ENCODE data around the gene CDK5.

Gene CDK5

DNA sequence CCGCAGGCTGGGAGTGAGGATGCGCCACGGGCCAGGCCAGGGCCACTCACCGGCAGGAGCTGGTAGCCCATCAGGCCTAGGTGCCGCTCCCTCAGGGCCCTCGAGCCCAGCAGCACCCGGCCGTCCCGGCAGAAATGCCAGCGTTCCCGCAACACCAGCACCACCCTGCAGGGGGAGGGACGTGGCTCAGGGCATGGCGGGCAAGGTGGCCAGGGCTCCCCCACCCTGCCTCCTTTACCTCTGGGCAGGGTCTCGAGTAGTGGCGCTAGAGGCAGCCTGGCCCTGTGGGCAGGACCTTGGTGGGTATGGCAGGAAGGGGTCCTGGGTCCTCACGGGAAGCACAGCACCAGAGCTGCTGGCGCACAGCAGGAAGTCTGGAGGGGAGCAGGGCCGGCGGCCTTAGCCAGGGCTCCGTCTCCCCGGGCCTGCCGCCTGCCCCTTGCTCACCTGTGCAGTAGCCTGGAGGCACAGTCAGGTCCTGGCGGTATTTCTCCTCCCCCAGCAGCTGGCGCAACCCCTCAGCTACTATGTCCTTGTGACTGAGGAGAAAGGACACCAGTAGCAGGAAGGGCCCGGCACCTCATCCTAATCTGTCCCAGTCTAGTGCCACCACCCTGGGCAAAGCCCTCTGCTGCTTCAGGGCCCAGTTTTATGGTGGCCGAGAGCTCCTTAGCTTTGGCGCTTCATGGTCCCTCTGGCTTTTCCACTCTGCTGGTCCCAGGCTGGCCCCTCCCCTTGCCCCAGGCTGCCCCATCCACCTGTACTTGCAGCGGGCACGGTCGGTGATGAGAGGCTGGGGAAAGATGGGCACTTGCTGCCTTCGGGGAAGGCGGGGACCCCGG, 19.4 kb upstream of the CDK5 start:
- H3K4me3 ChIP-seq (ENCODE audit: low read depth, low read length) = no peak overlapping the region
- TF ChIP-seq, protein P1, sequence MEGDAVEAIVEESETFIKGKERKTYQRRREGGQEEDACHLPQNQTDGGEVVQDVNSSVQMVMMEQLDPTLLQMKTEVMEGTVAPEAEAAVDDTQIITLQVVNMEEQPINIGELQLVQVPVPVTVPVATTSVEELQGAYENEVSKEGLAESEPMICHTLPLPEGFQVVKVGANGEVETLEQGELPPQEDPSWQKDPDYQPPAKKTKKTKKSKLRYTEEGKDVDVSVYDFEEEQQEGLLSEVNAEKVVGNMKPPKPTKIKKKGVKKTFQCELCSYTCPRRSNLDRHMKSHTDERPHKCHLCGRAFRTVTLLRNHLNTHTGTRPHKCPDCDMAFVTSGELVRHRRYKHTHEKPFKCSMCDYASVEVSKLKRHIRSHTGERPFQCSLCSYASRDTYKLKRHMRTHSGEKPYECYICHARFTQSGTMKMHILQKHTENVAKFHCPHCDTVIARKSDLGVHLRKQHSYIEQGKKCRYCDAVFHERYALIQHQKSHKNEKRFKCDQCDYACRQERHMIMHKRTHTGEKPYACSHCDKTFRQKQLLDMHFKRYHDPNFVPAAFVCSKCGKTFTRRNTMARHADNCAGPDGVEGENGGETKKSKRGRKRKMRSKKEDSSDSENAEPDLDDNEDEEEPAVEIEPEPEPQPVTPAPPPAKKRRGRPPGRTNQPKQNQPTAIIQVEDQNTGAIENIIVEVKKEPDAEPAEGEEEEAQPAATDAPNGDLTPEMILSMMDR (IDR thresholded peaks at IDR 0.05; ENCODE audit: borderline replicate concordance, insufficient read depth, low read depth, low read length) = no peak; the same call in 1 of the 2 replicates

DNA sequence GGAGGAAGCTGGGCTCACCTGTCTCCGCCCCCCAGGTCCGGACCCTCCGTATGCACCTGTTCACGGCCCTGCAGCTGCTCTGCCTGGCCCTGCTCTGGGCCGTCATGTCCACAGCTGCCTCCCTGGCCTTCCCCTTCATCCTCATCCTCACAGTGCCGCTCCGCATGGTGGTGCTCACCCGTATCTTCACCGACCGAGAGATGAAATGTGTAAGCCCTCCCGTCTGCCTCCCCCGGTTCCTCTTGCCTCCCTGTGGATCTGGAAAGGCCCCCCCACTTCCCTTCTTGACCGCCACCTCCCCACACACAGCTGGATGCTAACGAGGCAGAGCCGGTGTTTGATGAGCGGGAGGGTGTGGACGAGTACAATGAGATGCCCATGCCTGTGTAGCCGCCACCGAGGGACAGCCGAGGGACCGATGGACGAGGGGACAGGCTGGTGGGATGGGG, 18.3 kb upstream of the CDK5 start:
- TF ChIP-seq, protein P1 (IDR thresholded peaks at IDR 0.05; ENCODE audit: borderline replicate concordance, insufficient read depth, low read depth, low read length) = no peak
- no peak overlapping the region for H3K4me3 ChIP-seq (ENCODE audit: low read depth, low read length)

DNA sequence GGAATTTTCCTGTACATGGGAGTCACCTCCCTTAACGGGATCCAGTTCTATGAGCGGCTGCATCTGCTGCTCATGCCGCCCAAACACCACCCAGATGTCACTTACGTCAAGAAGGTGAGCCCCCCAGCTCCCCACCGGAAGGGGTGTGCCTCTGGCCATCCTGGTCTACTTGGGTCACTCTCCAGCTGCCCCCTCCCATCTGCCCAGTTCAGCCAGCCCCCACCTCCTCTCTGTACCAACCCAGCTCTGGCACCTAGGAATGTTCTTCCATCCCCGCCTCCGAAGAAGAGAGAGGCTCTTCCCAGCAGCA, 17.9 kb upstream of the CDK5 start:
- TF ChIP-seq, protein P1 (IDR thresholded peaks at IDR 0.05; ENCODE audit: borderline replicate concordance, insufficient read depth, low read depth, low read length) = no peak
- no peak overlapping the region for H3K4me3 ChIP-seq (ENCODE audit: low read depth, low read length)

DNA sequence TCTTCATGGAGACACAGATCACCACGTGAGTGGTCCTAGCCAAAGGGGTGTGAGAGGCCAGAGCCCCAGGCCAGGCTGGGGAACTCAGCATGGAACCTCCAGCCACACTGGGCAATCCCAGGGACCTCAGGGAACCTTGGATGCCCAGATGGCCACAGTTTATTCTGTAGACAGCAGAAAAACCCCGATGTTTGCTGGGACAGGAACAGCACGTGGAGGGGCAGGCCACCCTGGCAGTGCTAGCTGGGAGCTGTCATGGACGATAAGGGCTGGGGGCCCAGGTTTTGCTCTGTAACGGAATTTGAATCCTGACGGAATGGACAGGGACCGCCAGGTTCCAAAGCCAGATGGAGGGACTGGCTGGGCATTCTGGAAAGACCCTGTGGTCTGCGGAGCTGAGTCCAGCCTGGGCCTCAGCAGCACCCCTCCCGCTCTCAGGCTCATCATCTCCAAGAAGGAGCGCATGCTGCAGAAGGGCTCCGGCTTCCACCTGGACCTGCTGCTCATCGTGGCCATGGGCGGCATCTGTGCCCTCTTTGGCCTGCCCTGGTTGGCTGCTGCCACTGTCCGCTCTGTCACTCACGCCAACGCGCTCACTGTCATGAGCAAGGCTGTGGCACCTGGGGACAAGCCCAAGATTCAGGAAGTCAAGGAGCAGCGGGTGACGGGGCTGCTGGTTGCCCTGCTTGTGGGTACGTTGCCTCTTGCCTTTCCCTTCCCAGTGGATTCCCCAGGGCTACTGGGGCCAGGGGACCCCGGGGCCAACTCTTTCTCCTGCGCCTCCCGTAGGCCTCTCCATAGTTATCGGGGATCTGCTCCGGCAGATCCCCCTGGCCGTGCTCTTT, 17.3 kb upstream of the CDK5 start:
- H3K4me3 ChIP-seq (ENCODE audit: low read depth, low read length) = no peak overlapping the region
- TF ChIP-seq, protein P1 (IDR thresholded peaks at IDR 0.05; ENCODE audit: borderline replicate concordance, insufficient read depth, low read depth, low read length) = no peak

DNA sequence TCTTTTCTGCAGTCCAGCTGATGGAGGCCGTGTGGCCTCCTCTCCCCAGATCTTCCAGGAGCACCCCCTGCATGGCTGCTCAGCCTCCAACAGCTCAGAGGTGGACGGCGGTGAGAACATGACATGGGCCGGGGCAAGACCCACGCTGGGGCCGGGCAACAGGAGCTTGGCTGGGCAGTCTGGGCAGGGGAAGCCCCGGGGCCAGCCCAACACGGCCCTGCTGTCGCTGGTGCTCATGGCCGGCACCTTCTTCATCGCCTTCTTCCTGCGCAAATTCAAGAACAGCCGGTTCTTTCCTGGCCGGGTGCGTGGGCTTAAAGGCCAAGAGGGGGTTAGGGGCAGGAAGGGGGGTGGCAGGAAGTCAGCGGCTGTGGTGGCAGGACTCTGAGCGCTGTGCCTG, 16.3 kb upstream of the CDK5 start:
- H3K4me3 ChIP-seq (ENCODE audit: low read depth, low read length) = no peak overlapping the region
- TF ChIP-seq, protein P1 (IDR thresholded peaks at IDR 0.05; ENCODE audit: borderline replicate concordance, insufficient read depth, low read depth, low read length) = no peak

DNA sequence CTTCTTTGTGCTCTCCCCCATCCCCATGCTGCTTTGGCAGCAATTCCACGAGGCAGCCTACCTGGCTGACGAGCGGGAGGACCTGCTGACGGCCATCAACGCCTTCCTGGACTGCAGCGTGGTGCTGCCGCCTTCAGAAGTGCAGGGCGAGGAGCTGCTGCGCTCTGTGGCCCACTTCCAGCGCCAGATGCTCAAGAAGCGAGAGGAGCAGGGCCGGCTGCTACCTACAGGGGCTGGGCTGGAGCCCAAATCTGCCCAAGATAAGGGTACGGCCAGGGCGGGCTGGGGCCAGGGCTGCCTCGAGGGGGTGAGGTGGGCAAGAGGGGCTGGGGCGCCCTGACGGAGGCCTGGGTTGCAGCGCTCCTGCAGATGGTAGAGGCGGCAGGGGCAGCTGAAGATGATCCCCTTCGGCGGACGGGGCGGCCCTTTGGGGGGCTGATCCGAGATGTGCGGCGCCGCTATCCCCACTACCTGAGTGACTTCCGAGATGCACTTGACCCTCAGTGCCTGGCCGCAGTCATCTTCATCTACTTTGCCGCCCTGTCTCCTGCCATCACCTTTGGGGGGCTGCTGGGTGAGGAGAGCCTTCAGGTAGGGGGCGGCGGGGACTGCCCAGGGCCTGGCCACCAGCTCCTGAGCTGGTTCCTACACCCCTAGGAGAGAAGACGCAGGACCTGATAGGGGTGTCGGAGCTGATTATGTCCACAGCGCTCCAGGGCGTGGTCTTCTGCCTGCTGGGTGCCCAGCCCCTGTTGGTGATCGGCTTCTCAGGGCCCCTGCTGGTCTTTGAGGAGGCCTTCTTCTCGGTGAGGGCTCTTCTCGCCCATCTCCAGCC, 13.6 kb upstream of the CDK5 start:
- TF ChIP-seq, protein P1 (IDR thresholded peaks at IDR 0.05; ENCODE audit: borderline replicate concordance, insufficient read depth, low read depth, low read length) = no peak
- no peak overlapping the region for H3K4me3 ChIP-seq (ENCODE audit: low read depth, low read length)

Data from GM12875 (cell line).